HepG2 (cell line): ENCODE measurements around the gene HPCAL1. TPM values are rescaled to one million over a fixed set of nuclear protein-coding genes. Genes with fewer than 3 reads are reported as not detected.

Experiments used
- HNRNPLL ChIP-seq: fragments of 200-400 bp; formaldehyde crosslinking; IDR thresholded peaks from 2 replicates; pipeline ENCODE4 v1.6.1; 2017; ENCODE audit warnings: mild to moderate bottlenecking, low read depth, low read length; ENCODE audit not compliant: poor library complexity, severe bottlenecking
- MED1 ChIP-seq: sonication (generic); formaldehyde crosslinking; IDR thresholded peaks from 2 replicates; pipeline ENCODE4 v1.4.0; 2020; ENCODE audit warnings: missing genetic modification reagents
- MED13 ChIP-seq: sonication (generic); formaldehyde crosslinking; IDR thresholded peaks from 2 replicates; pipeline ENCODE4 v1.5.0; 2020; ENCODE audit warnings: missing genetic modification reagents
- MYC ChIP-seq: sonication (generic); formaldehyde crosslinking; IDR thresholded peaks from 2 replicates; pipeline ENCODE4 v1.9.0; 2021; ENCODE audit warnings: missing genetic modification reagents, borderline replicate concordance
- MZF1 ChIP-seq: sonication (generic); formaldehyde crosslinking; IDR thresholded peaks from 2 replicates; pipeline ENCODE4 v1.8.1; 2023; ENCODE audit warnings: mild to moderate bottlenecking, missing genetic modification reagents, borderline replicate concordance
- RFX3 ChIP-seq: IDR thresholded peaks from 2 replicates; pipeline ENCODE4 v1.6.1; 2016; ENCODE audit warnings: missing biosample characterization, missing genetic modification reagents
- ZBTB3 ChIP-seq: sonication (generic); formaldehyde crosslinking; IDR thresholded peaks from 2 replicates; pipeline ENCODE4 v1.4.0; 2020; ENCODE audit warnings: low read depth, mild to moderate bottlenecking, moderate library complexity, missing genetic modification reagents, borderline replicate concordance
- ZFP36L2 ChIP-seq: sonication (generic); formaldehyde crosslinking; IDR thresholded peaks from 2 replicates; pipeline ENCODE4 v1.4.0; 2020; ENCODE audit warnings: missing genetic modification reagents
- ZFX ChIP-seq: sonication (generic); formaldehyde crosslinking; IDR thresholded peaks from 2 replicates; pipeline ENCODE4 v1.4.0; 2020; ENCODE audit warnings: mild to moderate bottlenecking, low read depth, missing genetic modification reagents, moderate library complexity
- ZNF24 ChIP-seq: fragments of 450-650 bp; IDR thresholded peaks from 2 replicates; pipeline ENCODE4 v1.6.1; 2017; ENCODE audit warnings: antibody characterized with exemption, mild to moderate bottlenecking
- ZNF7 ChIP-seq: IDR thresholded peaks from 2 replicates; pipeline ENCODE4 v1.6.1; 2016; ENCODE audit warnings: missing biosample characterization, missing genetic modification reagents
- ZNF792 ChIP-seq: IDR thresholded peaks from 2 replicates; pipeline ENCODE4 v1.6.1; 2016
- ZNF816 ChIP-seq: sonication (generic); formaldehyde crosslinking; IDR thresholded peaks from 2 replicates; pipeline ENCODE4 v1.8.0; 2022; ENCODE audit warnings: missing genetic modification reagents, mild to moderate bottlenecking, borderline replicate concordance
- polyA plus RNA-seq, 8 experiments: library from polyadenylated mRNA; depleted of rRNA in 3 of 8; stranded (reverse) in 7 of 8; unstranded in 1 of 8; fragments of >200 nt; fragmentation: Illumina TruSeq in 4 of 8; extraction: Trizol in 4 of 8; gene quantifications; 2 replicates each; pipeline versions ENCODE4 v1.2.1 to v1.2.3, GENCODE V29; 2011 to 2016; ENCODE audit warnings: low read depth in 4 of 8, missing spikeins in 1 of 8, mixed read lengths in 1 of 8; ENCODE audit not compliant: insufficient read depth in 1 of 8
- total RNA-seq, 5 experiments: library from RNA; depleted of rRNA; stranded (reverse); fragments of >200 nt; fragmentation: Illumina TruSeq; extraction: Trizol; gene quantifications; 2 replicates each; pipeline ENCODE4 v1.2.3, GENCODE V29; 2016; ENCODE audit warnings: low read depth in 1 of 5
- TF ChIP-seq, protein P1 (sequence below): sonication (generic); formaldehyde crosslinking; IDR thresholded peaks from 2 replicates; pipeline ENCODE4 v1.5.1; 2020; ENCODE audit warnings: missing genetic modification reagents, mild to moderate bottlenecking, borderline replicate concordance
- TF ChIP-seq, protein P2 (sequence below): IDR thresholded peaks from 2 replicates; pipeline ENCODE4 v1.6.1; 2016
- TF ChIP-seq, protein P3 (sequence below): IDR thresholded peaks from 2 replicates; pipeline ENCODE4 v1.4.0; 2020; ENCODE audit warnings: mild to moderate bottlenecking, missing genetic modification reagents
- TF ChIP-seq, protein P4 (sequence below): sonication (generic); formaldehyde crosslinking; IDR thresholded peaks from 2 replicates; pipeline ENCODE4 v1.8.0; 2022; ENCODE audit warnings: missing genetic modification reagents, mild to moderate bottlenecking, moderate library complexity, borderline replicate concordance
- TF ChIP-seq, protein P5 (sequence below): sonication (generic); formaldehyde crosslinking; IDR thresholded peaks from 2 replicates; pipeline ENCODE4 v1.4.0; 2020; ENCODE audit warnings: mild to moderate bottlenecking, low read depth, missing genetic modification reagents

The HPCAL1 gene
- total and polyA plus RNA-seq, 2 of the 13 experiments (the other 11 are each of a cell fraction or from before 2014, with no cell fraction given), result 29.5 to 29.9 TPM

DNA sequence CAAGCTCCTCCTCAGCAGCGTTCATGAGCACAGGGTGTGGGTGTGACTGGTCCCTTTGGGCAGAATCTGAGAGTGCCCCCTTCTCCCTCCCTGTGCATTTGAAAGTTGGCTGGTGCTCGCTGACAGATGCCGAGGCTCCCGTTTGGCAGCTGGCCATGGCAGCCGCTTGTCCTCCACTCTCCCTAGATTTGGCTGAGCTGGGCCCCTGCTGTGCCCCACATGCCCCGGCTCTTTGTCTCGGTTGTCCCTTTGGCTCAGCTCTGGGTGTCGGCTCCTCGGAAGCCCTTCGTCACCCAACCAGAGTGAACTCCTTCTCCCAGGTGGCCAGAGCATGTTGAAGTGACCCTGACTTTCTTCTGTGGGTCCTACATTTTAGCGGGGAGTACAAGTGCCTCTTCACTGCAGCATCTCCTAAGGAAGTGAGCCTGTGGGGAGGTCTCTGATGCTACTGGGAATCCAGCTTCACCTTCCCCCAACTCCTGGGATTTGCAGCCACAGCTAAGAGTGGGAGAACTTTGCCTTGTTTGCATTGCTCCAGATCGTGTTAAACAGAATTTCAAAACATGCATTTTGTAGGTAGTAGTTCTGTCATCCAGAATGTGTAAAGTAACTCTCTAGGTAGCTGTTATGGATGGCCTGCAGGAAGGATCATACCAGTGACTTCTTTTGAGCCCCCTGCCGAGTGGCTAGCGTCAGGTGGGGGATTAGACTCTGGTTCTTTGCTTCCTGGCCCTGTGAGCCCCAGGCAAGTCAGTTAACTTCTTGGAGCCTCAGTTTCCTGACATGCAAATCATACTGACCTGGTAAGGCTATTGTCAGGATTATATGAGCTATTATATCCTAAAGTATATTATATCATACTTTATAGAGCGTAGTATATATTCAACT lies 24.2 kb downstream of the HPCAL1 start (continued):
- TF ChIP-seq, protein P1, sequence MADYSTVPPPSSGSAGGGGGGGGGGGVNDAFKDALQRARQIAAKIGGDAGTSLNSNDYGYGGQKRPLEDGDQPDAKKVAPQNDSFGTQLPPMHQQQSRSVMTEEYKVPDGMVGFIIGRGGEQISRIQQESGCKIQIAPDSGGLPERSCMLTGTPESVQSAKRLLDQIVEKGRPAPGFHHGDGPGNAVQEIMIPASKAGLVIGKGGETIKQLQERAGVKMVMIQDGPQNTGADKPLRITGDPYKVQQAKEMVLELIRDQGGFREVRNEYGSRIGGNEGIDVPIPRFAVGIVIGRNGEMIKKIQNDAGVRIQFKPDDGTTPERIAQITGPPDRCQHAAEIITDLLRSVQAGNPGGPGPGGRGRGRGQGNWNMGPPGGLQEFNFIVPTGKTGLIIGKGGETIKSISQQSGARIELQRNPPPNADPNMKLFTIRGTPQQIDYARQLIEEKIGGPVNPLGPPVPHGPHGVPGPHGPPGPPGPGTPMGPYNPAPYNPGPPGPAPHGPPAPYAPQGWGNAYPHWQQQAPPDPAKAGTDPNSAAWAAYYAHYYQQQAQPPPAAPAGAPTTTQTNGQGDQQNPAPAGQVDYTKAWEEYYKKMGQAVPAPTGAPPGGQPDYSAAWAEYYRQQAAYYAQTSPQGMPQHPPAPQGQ (CRISPR knock-in tag), result no peak
- no peak for TF ChIP-seq MZF1 (CRISPR knock-in tag)
- TF ChIP-seq ZNF7 (CRISPR knock-in tag), result no peak
- TF ChIP-seq HNRNPLL, result no peak
- no peak for TF ChIP-seq ZNF24
- TF ChIP-seq, protein P2, sequence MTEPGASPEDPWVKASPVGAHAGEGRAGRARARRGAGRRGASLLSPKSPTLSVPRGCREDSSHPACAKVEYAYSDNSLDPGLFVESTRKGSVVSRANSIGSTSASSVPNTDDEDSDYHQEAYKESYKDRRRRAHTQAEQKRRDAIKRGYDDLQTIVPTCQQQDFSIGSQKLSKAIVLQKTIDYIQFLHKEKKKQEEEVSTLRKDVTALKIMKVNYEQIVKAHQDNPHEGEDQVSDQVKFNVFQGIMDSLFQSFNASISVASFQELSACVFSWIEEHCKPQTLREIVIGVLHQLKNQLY, result no peak
- no peak for TF ChIP-seq ZNF816 (CRISPR knock-in tag)
- TF ChIP-seq MED13 (CRISPR knock-in tag), result no peak
- peak; percentile 36; the same call in 1 of the 2 replicates for TF ChIP-seq ZNF792 (CRISPR knock-in tag)
- TF ChIP-seq, protein P3, sequence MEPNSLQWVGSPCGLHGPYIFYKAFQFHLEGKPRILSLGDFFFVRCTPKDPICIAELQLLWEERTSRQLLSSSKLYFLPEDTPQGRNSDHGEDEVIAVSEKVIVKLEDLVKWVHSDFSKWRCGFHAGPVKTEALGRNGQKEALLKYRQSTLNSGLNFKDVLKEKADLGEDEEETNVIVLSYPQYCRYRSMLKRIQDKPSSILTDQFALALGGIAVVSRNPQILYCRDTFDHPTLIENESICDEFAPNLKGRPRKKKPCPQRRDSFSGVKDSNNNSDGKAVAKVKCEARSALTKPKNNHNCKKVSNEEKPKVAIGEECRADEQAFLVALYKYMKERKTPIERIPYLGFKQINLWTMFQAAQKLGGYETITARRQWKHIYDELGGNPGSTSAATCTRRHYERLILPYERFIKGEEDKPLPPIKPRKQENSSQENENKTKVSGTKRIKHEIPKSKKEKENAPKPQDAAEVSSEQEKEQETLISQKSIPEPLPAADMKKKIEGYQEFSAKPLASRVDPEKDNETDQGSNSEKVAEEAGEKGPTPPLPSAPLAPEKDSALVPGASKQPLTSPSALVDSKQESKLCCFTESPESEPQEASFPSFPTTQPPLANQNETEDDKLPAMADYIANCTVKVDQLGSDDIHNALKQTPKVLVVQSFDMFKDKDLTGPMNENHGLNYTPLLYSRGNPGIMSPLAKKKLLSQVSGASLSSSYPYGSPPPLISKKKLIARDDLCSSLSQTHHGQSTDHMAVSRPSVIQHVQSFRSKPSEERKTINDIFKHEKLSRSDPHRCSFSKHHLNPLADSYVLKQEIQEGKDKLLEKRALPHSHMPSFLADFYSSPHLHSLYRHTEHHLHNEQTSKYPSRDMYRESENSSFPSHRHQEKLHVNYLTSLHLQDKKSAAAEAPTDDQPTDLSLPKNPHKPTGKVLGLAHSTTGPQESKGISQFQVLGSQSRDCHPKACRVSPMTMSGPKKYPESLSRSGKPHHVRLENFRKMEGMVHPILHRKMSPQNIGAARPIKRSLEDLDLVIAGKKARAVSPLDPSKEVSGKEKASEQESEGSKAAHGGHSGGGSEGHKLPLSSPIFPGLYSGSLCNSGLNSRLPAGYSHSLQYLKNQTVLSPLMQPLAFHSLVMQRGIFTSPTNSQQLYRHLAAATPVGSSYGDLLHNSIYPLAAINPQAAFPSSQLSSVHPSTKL, result peak; percentile 67
- TF ChIP-seq, protein P4, sequence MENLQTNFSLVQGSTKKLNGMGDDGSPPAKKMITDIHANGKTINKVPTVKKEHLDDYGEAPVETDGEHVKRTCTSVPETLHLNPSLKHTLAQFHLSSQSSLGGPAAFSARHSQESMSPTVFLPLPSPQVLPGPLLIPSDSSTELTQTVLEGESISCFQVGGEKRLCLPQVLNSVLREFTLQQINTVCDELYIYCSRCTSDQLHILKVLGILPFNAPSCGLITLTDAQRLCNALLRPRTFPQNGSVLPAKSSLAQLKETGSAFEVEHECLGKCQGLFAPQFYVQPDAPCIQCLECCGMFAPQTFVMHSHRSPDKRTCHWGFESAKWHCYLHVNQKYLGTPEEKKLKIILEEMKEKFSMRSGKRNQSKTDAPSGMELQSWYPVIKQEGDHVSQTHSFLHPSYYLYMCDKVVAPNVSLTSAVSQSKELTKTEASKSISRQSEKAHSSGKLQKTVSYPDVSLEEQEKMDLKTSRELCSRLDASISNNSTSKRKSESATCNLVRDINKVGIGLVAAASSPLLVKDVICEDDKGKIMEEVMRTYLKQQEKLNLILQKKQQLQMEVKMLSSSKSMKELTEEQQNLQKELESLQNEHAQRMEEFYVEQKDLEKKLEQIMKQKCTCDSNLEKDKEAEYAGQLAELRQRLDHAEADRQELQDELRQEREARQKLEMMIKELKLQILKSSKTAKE, result no peak
- peak; percentile 41; the same call in 1 of the 2 replicates for TF ChIP-seq MED1 (CRISPR knock-in tag)
- TF ChIP-seq, protein P5, sequence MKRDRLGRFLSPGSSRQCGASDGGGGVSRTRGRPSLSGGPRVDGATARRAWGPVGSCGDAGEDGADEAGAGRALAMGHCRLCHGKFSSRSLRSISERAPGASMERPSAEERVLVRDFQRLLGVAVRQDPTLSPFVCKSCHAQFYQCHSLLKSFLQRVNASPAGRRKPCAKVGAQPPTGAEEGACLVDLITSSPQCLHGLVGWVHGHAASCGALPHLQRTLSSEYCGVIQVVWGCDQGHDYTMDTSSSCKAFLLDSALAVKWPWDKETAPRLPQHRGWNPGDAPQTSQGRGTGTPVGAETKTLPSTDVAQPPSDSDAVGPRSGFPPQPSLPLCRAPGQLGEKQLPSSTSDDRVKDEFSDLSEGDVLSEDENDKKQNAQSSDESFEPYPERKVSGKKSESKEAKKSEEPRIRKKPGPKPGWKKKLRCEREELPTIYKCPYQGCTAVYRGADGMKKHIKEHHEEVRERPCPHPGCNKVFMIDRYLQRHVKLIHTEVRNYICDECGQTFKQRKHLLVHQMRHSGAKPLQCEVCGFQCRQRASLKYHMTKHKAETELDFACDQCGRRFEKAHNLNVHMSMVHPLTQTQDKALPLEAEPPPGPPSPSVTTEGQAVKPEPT (CRISPR knock-in tag), result no peak
- no peak; the same call in 1 of the 2 replicates for TF ChIP-seq ZFX (CRISPR knock-in tag)
- no peak for TF ChIP-seq RFX3 (CRISPR knock-in tag)
- no peak for TF ChIP-seq MYC
- TF ChIP-seq ZFP36L2, result no peak
- no peak for TF ChIP-seq ZBTB3
